B cell (primary cell): ENCODE results near the gene ORAI3.

Source experiments
- EZH2 ChIP-seq: IDR thresholded peaks from 2 replicates; pipeline ENCODE4 v1.6.1; 2012; ENCODE audit warnings: borderline replicate concordance, low read depth, mild to moderate bottlenecking, moderate library complexity, low read length; ENCODE audit not compliant: insufficient read depth, poor library complexity, severe bottlenecking
- TF ChIP-seq, protein P1 (sequence below): fragments of 200-600 bp; IDR thresholded peaks from one replicate; pipeline ENCODE4 v1.8.0; 2022; ENCODE audit warnings: antibody characterized with exemption, mild to moderate bottlenecking

GRCh38 chr16:30971298-30971697 is 22.4 kb downstream of the ORAI3 start:
- TF ChIP-seq, protein P1, sequence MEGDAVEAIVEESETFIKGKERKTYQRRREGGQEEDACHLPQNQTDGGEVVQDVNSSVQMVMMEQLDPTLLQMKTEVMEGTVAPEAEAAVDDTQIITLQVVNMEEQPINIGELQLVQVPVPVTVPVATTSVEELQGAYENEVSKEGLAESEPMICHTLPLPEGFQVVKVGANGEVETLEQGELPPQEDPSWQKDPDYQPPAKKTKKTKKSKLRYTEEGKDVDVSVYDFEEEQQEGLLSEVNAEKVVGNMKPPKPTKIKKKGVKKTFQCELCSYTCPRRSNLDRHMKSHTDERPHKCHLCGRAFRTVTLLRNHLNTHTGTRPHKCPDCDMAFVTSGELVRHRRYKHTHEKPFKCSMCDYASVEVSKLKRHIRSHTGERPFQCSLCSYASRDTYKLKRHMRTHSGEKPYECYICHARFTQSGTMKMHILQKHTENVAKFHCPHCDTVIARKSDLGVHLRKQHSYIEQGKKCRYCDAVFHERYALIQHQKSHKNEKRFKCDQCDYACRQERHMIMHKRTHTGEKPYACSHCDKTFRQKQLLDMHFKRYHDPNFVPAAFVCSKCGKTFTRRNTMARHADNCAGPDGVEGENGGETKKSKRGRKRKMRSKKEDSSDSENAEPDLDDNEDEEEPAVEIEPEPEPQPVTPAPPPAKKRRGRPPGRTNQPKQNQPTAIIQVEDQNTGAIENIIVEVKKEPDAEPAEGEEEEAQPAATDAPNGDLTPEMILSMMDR = no peak
- TF ChIP-seq EZH2 = no peak
